Measurements from ENCODE around the gene SORL1-AS1.
A peak's percentile ranks its signal among the peaks of the same experiment; 100 is the strongest.

Gene SORL1-AS1

GRCh38 chr11:121478895-121479697, 26.3 kb upstream of the SORL1-AS1 start:
- 39 to 53% (median 46%) methylated on average over 25 of the region's 25 CpGs for WGBS, 5 donors
- H3K27ac ChIP-seq = peak overlapping the region in 1 of 8 donors; percentile 42
- H3K27me3 ChIP-seq (replicated peaks in 1 of 7) = no peaks in the 10 kb centered on the region

GRCh38 chr11:121478226-121478894, 25.6 kb upstream of the SORL1-AS1 start:
- intact Hi-C loops (cut with DNase I; ENCODE audit: low total_unique reads) = no loop called here
- DNase-seq = no peak
- Histone ChIP-seq H3K4me3 (no peak overlapping the region), H3K27me3 (replicated peaks in 1 of 7) (no peaks in the 10 kb centered on the region), H3K9me3 (no peaks in the 10 kb centered on the region), H3K27ac (no peak overlapping the region), H3K36me3 (peaks cover 0 to 63% (median 3%) of the 10 kb centered on the region in 6 donors), H3K4me1 (peaks cover 6 to 85% (median 27%) of the 10 kb centered on the region in 6 donors)
- TF ChIP-seq POLR2AphosphoS5 (IDR thresholded peaks at IDR 0.05) (no peak), CTCF (IDR thresholded peaks at IDR 0.05 in 8 of 11, conservative IDR thresholded peaks at IDR 0.05 in 3 of 11) (no peak), POLR2A (IDR thresholded peaks at IDR 0.05) (no peak)
- 92 to 97% (median 94%) methylated on average over 18 of the region's 18 CpGs for WGBS, 5 donors

More at GRCh38 chr11:121478895-121479697, 26.3 kb upstream of the SORL1-AS1 start:
- no peak overlapping the region for H3K4me3 ChIP-seq
- peaks cover 13 to 85% (median 35%) of the 10 kb centered on the region in 6 donors for H3K4me1 ChIP-seq
- intact Hi-C loops (cut with DNase I; ENCODE audit: low total_unique reads) = no loop called here
- no peaks in the 10 kb centered on the region for H3K9me3 ChIP-seq
- peaks cover 0 to 56% (median 3%) of the 10 kb centered on the region in 6 donors for H3K36me3 ChIP-seq
- no peak for DNase-seq
- TF ChIP-seq POLR2A (IDR thresholded peaks at IDR 0.05) (no peak), POLR2AphosphoS5 (IDR thresholded peaks at IDR 0.05) (peak in 1 of 3 donors; percentile 66)

GRCh38 chr11:121476379-121477032, 23.7 kb upstream of the SORL1-AS1 start:
- H3K36me3 ChIP-seq = peaks cover 0 to 75% (median 3%) of the 10 kb centered on the region in 6 donors
- 58 to 87% (median 62%) methylated on average over 4 to 5 of the region's 5 CpGs for WGBS, 5 donors
- intact Hi-C loops (cut with DNase I; ENCODE audit: low total_unique reads) = no loop called here
- H3K9me3 ChIP-seq = no peaks in the 10 kb centered on the region
- no peak overlapping the region for H3K4me3 ChIP-seq
- TF ChIP-seq POLR2AphosphoS5 (IDR thresholded peaks at IDR 0.05) = no peak
- no peak for TF ChIP-seq POLR2A (IDR thresholded peaks at IDR 0.05)
- TF ChIP-seq CTCF (IDR thresholded peaks at IDR 0.05 in 8 of 11, conservative IDR thresholded peaks at IDR 0.05 in 3 of 11) = no peak
- H3K27me3 ChIP-seq (replicated peaks in 1 of 7) = no peaks in the 10 kb centered on the region
- H3K27ac ChIP-seq = no peak overlapping the region
- no peak for DNase-seq
- H3K4me1 ChIP-seq = peaks cover 0 to 85% (median 11%) of the 10 kb centered on the region in 6 donors

- no peak overlapping the region for H3K4me3 ChIP-seq
- no peak for TF ChIP-seq CTCF (IDR thresholded peaks at IDR 0.05 in 8 of 11, conservative IDR thresholded peaks at IDR 0.05 in 3 of 11)
- no peak for TF ChIP-seq POLR2A (IDR thresholded peaks at IDR 0.05)
- no peak for TF ChIP-seq POLR2AphosphoS5 (IDR thresholded peaks at IDR 0.05)
- H3K9me3 ChIP-seq = no peaks in the 10 kb centered on the region
- no peak for DNase-seq
- 95 to 96% (median 96%) methylated on average over 7 of the region's 7 CpGs for WGBS, 5 donors
- H3K36me3 ChIP-seq = peaks cover 0 to 85% (median 7%) of the 10 kb centered on the region in 6 donors
- intact Hi-C loops (cut with DNase I; ENCODE audit: low total_unique reads) = no loop called here
- peaks cover 0 to 85% (median 12%) of the 10 kb centered on the region in 6 donors for H3K4me1 ChIP-seq
- H3K27ac ChIP-seq = no peak overlapping the region
- H3K27me3 ChIP-seq (replicated peaks in 1 of 7) = no peaks in the 10 kb centered on the region
Observed at GRCh38 chr11:121474680-121475079, 21.9 kb upstream of the SORL1-AS1 start.
